ENCODE measurements around the gene CTSD. TPM values are rescaled to one million over a fixed set of nuclear protein-coding genes. Genes with fewer than 3 reads are reported as not detected.

CTSD gene
- total and polyA plus RNA-seq, 8 donors = 115 to 590 (median 257) TPM

Other genes with a start within 250 kb of the CTSD start
- gene DUSP8, start 191.7 kb downstream of the CTSD start, total RNA-seq = 10 to 100 TPM in 1 of 5 donors, 1 to 10 TPM in 3, under 1 TPM in 1; 0.58 to 31.6 (median 1.5) TPM
- 1 to 10 TPM; 2.4 to 2.9 (median 2.8) TPM for gene DUSP8, start 191.7 kb downstream of the CTSD start, polyA plus RNA-seq
- not detected for gene KRTAP5-1, start 178.6 kb downstream of the CTSD start, total RNA-seq
- under 1 TPM in 1 of 3 donors, not detected in 2; 0.50 TPM for gene KRTAP5-1, start 178.6 kb downstream of the CTSD start, polyA plus RNA-seq
- not detected for gene KRTAP5-2, start 165.6 kb downstream of the CTSD start, total RNA-seq
- not detected for gene KRTAP5-2, start 165.6 kb downstream of the CTSD start, polyA plus RNA-seq
- gene KRTAP5-3, start 155.5 kb downstream of the CTSD start, total RNA-seq = not detected
- not detected for gene KRTAP5-3, start 155.5 kb downstream of the CTSD start, polyA plus RNA-seq
- gene KRTAP5-4, start 141.8 kb downstream of the CTSD start, total RNA-seq = not detected
- gene KRTAP5-4, start 141.8 kb downstream of the CTSD start, polyA plus RNA-seq = not detected
- not detected for gene KRTAP5-5, start 134.2 kb downstream of the CTSD start, total RNA-seq
- gene KRTAP5-5, start 134.2 kb downstream of the CTSD start, polyA plus RNA-seq = not detected
- not detected for gene KRTAP5-6, start 66.7 kb downstream of the CTSD start, total RNA-seq
- gene KRTAP5-6, start 66.7 kb downstream of the CTSD start, polyA plus RNA-seq = not detected
- gene IFITM10, start 13.3 kb downstream of the CTSD start, total RNA-seq = under 1 TPM in 1 of 5 donors, not detected in 4; 0.72 TPM
- gene IFITM10, start 13.3 kb downstream of the CTSD start, polyA plus RNA-seq = 1 to 10 TPM in 1 of 3 donors, under 1 TPM in 2; 0.19 to 1.1 (median 0.95) TPM
- 10 to 100 TPM in 1 of 5 donors, 1 to 10 TPM in 1, under 1 TPM in 3; 0.72 to 13.4 (median 0.92) TPM for gene SYT8, start 71.1 kb upstream of the CTSD start, total RNA-seq
- gene SYT8, start 71.1 kb upstream of the CTSD start, polyA plus RNA-seq = 10 to 100 TPM in 1 of 3 donors, 1 to 10 TPM in 2; 1.7 to 77.3 (median 3.7) TPM
- 1 to 10 TPM in 1 of 5 donors, not detected in 4; 7.2 TPM for gene TNNI2, start 75.1 kb upstream of the CTSD start, total RNA-seq
- 10 to 100 TPM in 2 of 3 donors, under 1 TPM in 1; 0.93 to 23.4 (median 17.0) TPM for gene TNNI2, start 75.1 kb upstream of the CTSD start, polyA plus RNA-seq
- 10 to 100 TPM in 4 of 5 donors, 1 to 10 TPM in 1; 9.8 to 78.8 (median 46.8) TPM for gene LSP1, start 89.2 kb upstream of the CTSD start, total RNA-seq
- 100 to 1,000 TPM in 2 of 3 donors, 10 to 100 TPM in 1; 29.0 to 239 (median 155) TPM for gene LSP1, start 89.2 kb upstream of the CTSD start, polyA plus RNA-seq
- gene PRR33, start 128.0 kb upstream of the CTSD start, total RNA-seq = not detected
- gene PRR33, start 128.0 kb upstream of the CTSD start, polyA plus RNA-seq = under 1 TPM in 1 of 3 donors, not detected in 2; 0.03 TPM
- 1 to 10 TPM in 2 of 5 donors, not detected in 3; 2.3 to 7.2 TPM for gene TNNT3, start 155.8 kb upstream of the CTSD start, total RNA-seq
- gene TNNT3, start 155.8 kb upstream of the CTSD start, polyA plus RNA-seq = 10 to 100 TPM in 1 of 3 donors, 1 to 10 TPM in 1, under 1 TPM in 1; 0.75 to 14.5 (median 3.1) TPM
- gene MRPL23, start 183.4 kb upstream of the CTSD start, total RNA-seq = 100 to 1,000 TPM in 2 of 5 donors, 10 to 100 TPM in 3; 14.0 to 281 (median 73.8) TPM
- gene MRPL23, start 183.4 kb upstream of the CTSD start, polyA plus RNA-seq = 100 to 1,000 TPM; 114 to 317 (median 231) TPM
- 1,000 to 10,000 TPM in 1 of 5 donors, 100 to 1,000 TPM in 1, 10 to 100 TPM in 3; 33.3 to 2,215 (median 50.9) TPM for gene H19, start 233.9 kb upstream of the CTSD start, total RNA-seq
- 100 to 1,000 TPM in 1 of 3 donors, 10 to 100 TPM in 2; 46.6 to 217 (median 58.0) TPM for gene H19, start 233.9 kb upstream of the CTSD start, polyA plus RNA-seq

Data from stomach (tissue), 8 donors.